ENCODE measurements around the gene AP2A2. TPM values are rescaled to one million over a fixed set of nuclear protein-coding genes. Genes with fewer than 3 reads are reported as not detected.

AP2A2 gene
- total RNA-seq, 1 experiment from 2014 or later = 39.4 TPM

DNA sequence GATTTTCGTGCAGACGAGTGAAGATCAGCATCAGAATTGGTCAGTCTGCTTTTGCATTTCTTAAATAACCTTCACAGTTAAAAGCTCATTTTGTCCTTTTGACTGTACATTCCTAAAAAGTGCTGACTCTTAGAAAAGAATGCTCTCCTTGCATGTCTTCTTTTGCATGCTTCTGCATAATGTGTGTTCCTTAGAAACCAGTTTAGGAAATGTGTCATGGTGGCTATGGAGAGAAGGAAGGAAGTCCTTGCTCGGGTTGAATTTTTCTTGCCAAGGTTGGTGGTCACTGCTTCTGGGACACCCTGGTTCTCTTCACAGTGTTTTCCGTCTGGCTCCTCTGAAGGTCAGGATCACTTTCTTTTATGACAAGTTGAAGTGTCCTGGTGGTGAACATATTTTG, 6.8 kb downstream of the AP2A2 start:
- H4K20me1 ChIP-seq (ENCODE audit: insufficient read depth) = peaks cover 5% of the 10 kb centered on the region; the same call in 1 of the 2 replicates
- POLR2A ChIA-PET (ENCODE audit: unreplicated experiment) = no interaction called here
- H3K27me3 ChIP-seq (ENCODE audit: insufficient read depth, low read depth) = no peaks in the 10 kb centered on the region
- intact Hi-C loops (cut with micrococcal nuclease; ENCODE audit: unreplicated experiment) = no loop called here
- H3K9me3 ChIP-seq (ENCODE audit: insufficient read depth, low read depth) = no peaks in the 10 kb centered on the region
- TF ChIP-seq EZH2 (IDR thresholded peaks at IDR 0.05; ENCODE audit: low read depth) (no peak), CTCF (conservative IDR thresholded peaks at IDR 0.05) (no peak)
- H3K4me3 ChIP-seq = no peak overlapping the region
- H3K79me2 ChIP-seq (ENCODE audit: low read depth) = peaks cover 13% of the 10 kb centered on the region; the same call in 1 of the 2 replicates
- no peak overlapping the region for H3K4me2 ChIP-seq
- H3K36me3 ChIP-seq (ENCODE audit: low read depth) = no peaks in the 10 kb centered on the region
- no peak overlapping the region for H3K27ac ChIP-seq
- CTCF ChIA-PET = no interaction called here
- no TSS peak for BruUV-seq (replicated peaks)
- no peaks in the 10 kb centered on the region for H3F3A ChIP-seq (ENCODE audit: insufficient read depth, low read depth)
- no peak overlapping the region for H2AFZ ChIP-seq
- H3K9me2 ChIP-seq (ENCODE audit: insufficient read depth) = no peaks in the 10 kb centered on the region
- no peaks in the 10 kb centered on the region for H3K4me1 ChIP-seq (replicated peaks; ENCODE audit: insufficient read depth)
- DNase-seq = no peak

DNA sequence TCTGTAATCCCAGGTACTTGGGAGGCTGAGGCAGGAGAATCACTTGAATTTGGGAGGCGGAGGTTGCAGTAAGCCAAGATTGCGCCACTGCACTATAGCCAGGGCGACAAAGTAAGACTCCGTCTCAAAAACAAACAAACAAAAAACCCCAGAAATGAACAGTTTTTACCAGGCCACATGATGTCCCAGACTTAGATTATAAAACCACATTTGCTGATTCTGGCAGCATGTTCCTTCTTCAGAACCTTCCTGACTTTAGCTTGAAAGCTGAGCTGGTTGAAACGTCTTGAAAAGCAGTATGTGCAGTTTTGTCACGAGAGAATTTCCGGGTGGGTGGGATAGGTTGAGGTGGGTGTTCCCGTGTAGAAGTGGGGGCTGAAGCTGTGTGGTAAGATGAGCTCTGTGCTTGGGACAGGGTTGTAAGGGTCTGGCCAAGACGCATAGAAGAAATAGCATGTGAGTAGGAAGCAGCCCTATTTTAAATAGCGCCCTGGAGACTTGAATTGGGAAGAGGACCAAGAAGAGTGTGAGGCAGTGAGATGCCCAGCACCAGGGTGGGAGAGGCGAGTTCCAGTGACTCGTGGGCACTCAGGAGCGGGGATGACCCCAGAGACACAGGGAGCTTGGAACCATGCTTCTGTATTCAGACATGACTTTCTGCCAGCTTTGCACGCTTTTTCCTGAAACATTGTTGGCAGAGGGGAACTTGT, 7.6 kb downstream of the AP2A2 start:
- no peaks in the 10 kb centered on the region for H3F3A ChIP-seq (ENCODE audit: insufficient read depth, low read depth)
- H3K9me3 ChIP-seq (ENCODE audit: insufficient read depth, low read depth) = no peaks in the 10 kb centered on the region
- no peak overlapping the region for H3K4me2 ChIP-seq
- CTCF ChIA-PET = no interaction called here
- BruUV-seq (replicated peaks) = no TSS peak
- POLR2A ChIA-PET (ENCODE audit: unreplicated experiment) = no interaction called here
- H3K79me2 ChIP-seq (ENCODE audit: low read depth) = peaks cover 7% of the 10 kb centered on the region; the same call in 1 of the 2 replicates
- no peak overlapping the region for H3K27ac ChIP-seq
- TF ChIP-seq EZH2 (IDR thresholded peaks at IDR 0.05; ENCODE audit: low read depth) (no peak), CTCF (conservative IDR thresholded peaks at IDR 0.05) (no peak)
- no peak overlapping the region for H2AFZ ChIP-seq
- intact Hi-C loops (cut with micrococcal nuclease; ENCODE audit: unreplicated experiment) = no loop called here
- H3K4me3 ChIP-seq = no peak overlapping the region
- no peaks in the 10 kb centered on the region for H3K36me3 ChIP-seq (ENCODE audit: low read depth)
- H3K4me1 ChIP-seq (replicated peaks; ENCODE audit: insufficient read depth) = no peaks in the 10 kb centered on the region
- no peak for DNase-seq
- H3K9me2 ChIP-seq (ENCODE audit: insufficient read depth) = no peaks in the 10 kb centered on the region
- no peaks in the 10 kb centered on the region for H3K27me3 ChIP-seq (ENCODE audit: insufficient read depth, low read depth)
- H4K20me1 ChIP-seq (ENCODE audit: insufficient read depth) = peaks cover 5% of the 10 kb centered on the region; the same call in 1 of the 2 replicates

DNA sequence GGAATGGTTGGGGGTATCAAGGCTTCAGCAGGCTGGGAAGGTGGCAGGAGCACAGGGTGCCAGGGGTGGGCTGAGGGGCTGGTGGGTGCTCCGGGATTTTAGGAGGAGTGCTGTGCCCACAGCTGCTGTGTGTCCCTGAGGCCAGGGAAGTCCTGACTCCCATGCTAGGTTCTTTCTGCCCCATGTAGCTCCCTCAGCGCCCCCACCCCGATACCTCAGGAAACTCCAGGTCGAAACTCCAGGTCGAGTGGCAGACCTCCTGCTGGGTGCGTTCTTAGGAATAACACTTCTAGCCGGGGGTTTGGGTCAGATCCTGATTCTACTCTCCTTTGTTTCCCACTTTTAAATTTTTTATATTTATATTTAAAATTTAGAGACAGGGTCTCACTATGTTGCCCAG, 8.3 kb downstream of the AP2A2 start:
- Histone ChIP-seq H3K27ac (no peak overlapping the region), H2AFZ (no peak overlapping the region), H3K4me2 (no peak overlapping the region), H4K20me1 (ENCODE audit: insufficient read depth) (peaks cover 5% of the 10 kb centered on the region; the same call in 1 of the 2 replicates), H3K9me3 (ENCODE audit: insufficient read depth, low read depth) (no peaks in the 10 kb centered on the region), H3K27me3 (ENCODE audit: insufficient read depth, low read depth) (no peaks in the 10 kb centered on the region), H3K79me2 (ENCODE audit: low read depth) (peaks cover 5% of the 10 kb centered on the region; the same call in 1 of the 2 replicates), H3K9me2 (ENCODE audit: insufficient read depth) (no peaks in the 10 kb centered on the region), H3K4me3 (no peak overlapping the region), H3K4me1 (replicated peaks; ENCODE audit: insufficient read depth) (no peaks in the 10 kb centered on the region), H3F3A (ENCODE audit: insufficient read depth, low read depth) (no peaks in the 10 kb centered on the region), H3K36me3 (ENCODE audit: low read depth) (no peaks in the 10 kb centered on the region)
- TF ChIP-seq CTCF (conservative IDR thresholded peaks at IDR 0.05) (no peak), EZH2 (IDR thresholded peaks at IDR 0.05; ENCODE audit: low read depth) (no peak)
- ChIA-PET POLR2A (ENCODE audit: unreplicated experiment) (no interaction called here), CTCF (no interaction called here)
- no TSS peak for BruUV-seq (replicated peaks)
- DNase-seq = no peak
- intact Hi-C loops (cut with micrococcal nuclease; ENCODE audit: unreplicated experiment) = no loop called here

Data from PC-9 (cell line).